ENCODE data around the gene IPO9. TPM values are rescaled to one million over a fixed set of nuclear protein-coding genes. Genes with fewer than 3 reads are reported as not detected.

IPO9 gene
- total RNA-seq, 1 donor from 2014 or later, result 9.3 TPM

- peak overlapping the region; percentile 94 to 97 for H3K27ac ChIP-seq
- TF ChIP-seq CTCF (IDR thresholded peaks at IDR 0.05), result no peak
- H3K9me3 ChIP-seq, result no peaks in the 10 kb centered on the region
- H3K4me3 ChIP-seq, result peak overlapping the region; percentile 33 to 50
- H3K36me3 ChIP-seq, result peaks cover 36 to 48% of the 10 kb centered on the region in 2 donors
- no peaks in the 10 kb centered on the region for H3K27me3 ChIP-seq
- peaks cover 61 to 92% of the 10 kb centered on the region in 2 donors for H3K4me1 ChIP-seq
- DNase-seq (ENCODE audit: low spot score in 2 of 2), result no peak
- intact Hi-C loops (cut with DNase I), result no loop called here
Observed at GRCh38 chr1:201918343-201918742, 89.4 kb downstream of the IPO9 start.

- intact Hi-C loops (cut with DNase I), result no loop called here
- no peak for TF ChIP-seq CTCF (IDR thresholded peaks at IDR 0.05)
- Histone ChIP-seq H3K36me3 (peaks cover 41 to 55% of the 10 kb centered on the region in 2 donors), H3K27me3 (no peaks in the 10 kb centered on the region), H3K9me3 (no peaks in the 10 kb centered on the region), H3K27ac (peak overlapping the region; percentile 94 to 97), H3K4me1 (peaks cover 36 to 86% of the 10 kb centered on the region in 2 donors), H3K4me3 (no peak overlapping the region)
- no peak for DNase-seq (ENCODE audit: low spot score in 2 of 2)
Observed at GRCh38 chr1:201921952-201922558, 93.1 kb downstream of the IPO9 start.

- no peak for TF ChIP-seq CTCF (IDR thresholded peaks at IDR 0.05)
- no peaks in the 10 kb centered on the region for H3K27me3 ChIP-seq
- DNase-seq (ENCODE audit: low spot score in 2 of 2), result no peak
- H3K4me1 ChIP-seq, result peaks cover 14 to 72% of the 10 kb centered on the region in 2 donors
- H3K27ac ChIP-seq, result peak overlapping the region; percentile 81 to 94
- no peaks in the 10 kb centered on the region for H3K9me3 ChIP-seq
- intact Hi-C loops (cut with DNase I), result no loop called here
- H3K36me3 ChIP-seq, result peaks cover 51 to 85% of the 10 kb centered on the region in 2 donors
- H3K4me3 ChIP-seq, result no peak overlapping the region
Observed at GRCh38 chr1:201925301-201925567, 96.3 kb downstream of the IPO9 start.

GRCh38 chr1:201925981-201926645, 97.2 kb downstream of the IPO9 start:
- no peak for DNase-seq (ENCODE audit: low spot score in 2 of 2)
- intact Hi-C loops (cut with DNase I), result no loop called here
- no peaks in the 10 kb centered on the region for H3K27me3 ChIP-seq
- peak overlapping the region; percentile 81 to 94 for H3K27ac ChIP-seq
- peak overlapping the region in 1 of 2 donors; percentile 37 for H3K4me3 ChIP-seq
- H3K9me3 ChIP-seq, result no peaks in the 10 kb centered on the region
- peaks cover 10 to 71% of the 10 kb centered on the region in 2 donors for H3K4me1 ChIP-seq
- peaks cover 43 to 85% of the 10 kb centered on the region in 2 donors for H3K36me3 ChIP-seq
- no peak for TF ChIP-seq CTCF (IDR thresholded peaks at IDR 0.05)

- Histone ChIP-seq H3K36me3 (peaks cover 34 to 80% of the 10 kb centered on the region in 2 donors), H3K4me1 (peaks cover 12 to 68% of the 10 kb centered on the region in 2 donors), H3K9me3 (no peaks in the 10 kb centered on the region), H3K27me3 (no peaks in the 10 kb centered on the region), H3K4me3 (no peak overlapping the region), H3K27ac (peak overlapping the region; percentile 81 to 94)
- no peak for DNase-seq (ENCODE audit: low spot score in 2 of 2)
- TF ChIP-seq CTCF (IDR thresholded peaks at IDR 0.05), result no peak
- intact Hi-C loops (cut with DNase I), result no loop called here
Observed at GRCh38 chr1:201928266-201928665, 99.3 kb downstream of the IPO9 start.
